Psoas muscle (tissue), 8 donors: ENCODE results near the gene CRYM. TPM values are rescaled to one million over a fixed set of nuclear protein-coding genes. Genes with fewer than 3 reads are reported as not detected.
"Not testable (repeated sequence)": the region's sequence is repeated elsewhere in the genome, so short reads cannot be mapped to it uniquely, and the experiment has no call there.

Experiments
- ATAC-seq, 4 donors: fragments of 200-7000 bp; cut with Tn5 transposase; one replicate each; pipeline ENCODE4 v1.9.1; 2020; ENCODE audit warnings: moderate library complexity in 3 of 4, mild to moderate bottlenecking in 2 of 4
- DNase-seq, 2 donors: peaks; one replicate each; pipeline ENCODE4 v3.0.0-alpha.2; 2020
- H3K27ac ChIP-seq: fragments of 200-600 bp; one replicate; pipeline ENCODE4 v1.8.0; 2022
- H3K27me3 ChIP-seq, 3 donors: fragments of 200-600 bp in 1 of 3; one replicate each; pipeline versions ENCODE4 v1.6.1 to v1.8.0; 2013 to 2022; ENCODE audit warnings: low read length in 2 of 3, mild to moderate bottlenecking in 2 of 3, moderate library complexity in 1 of 3; ENCODE audit not compliant: insufficient read depth in 3 of 3
- H3K36me3 ChIP-seq, 2 donors: fragments of 200-600 bp in 1 of 2; one replicate each; pipeline versions ENCODE4 v1.6.1 to v1.8.0; 2013 to 2022; ENCODE audit warnings: low read depth in 1 of 2, mild to moderate bottlenecking in 1 of 2, moderate library complexity in 1 of 2; ENCODE audit not compliant: insufficient read depth in 1 of 2
- H3K4me1 ChIP-seq: fragments of 200-600 bp; one replicate; pipeline ENCODE4 v1.8.0; 2022
- H3K4me3 ChIP-seq: fragments of 200-600 bp; one replicate; pipeline ENCODE4 v1.8.0; 2022; ENCODE audit warnings: mild to moderate bottlenecking
- H3K9me3 ChIP-seq: fragments of 200-600 bp; one replicate; pipeline ENCODE4 v1.8.0; 2022
- WGBS, 3 donors: extraction: QIAGEN DNeasy Blood & Tissue Kit; methylation state at CpG; one replicate each; pipeline versions ENCODE4 v1.1.6 to v1.1.7; 2013; 5-methylcytosine and 5-hydroxymethylcytosine counted together
- intact Hi-C, 2 donors: fragments of 100-400 bp; cut with DNase I; formaldehyde crosslinking; loops; one replicate each; pipeline versions ENCODE4 v1.11.0 to v1.14.2; 2022
- long read RNA-seq, 2 donors: library from polyadenylated mRNA; unstranded; transcript quantifications; one replicate each; pipeline ENCODE4 v2.0.0, GENCODE V29; 2021
- polyA plus RNA-seq, 3 donors: library from polyadenylated mRNA; stranded (reverse); fragments of 200-250 nt; gene quantifications; one replicate each; pipeline ENCODE4 v1.2.3, GENCODE V29; 2013
- total RNA-seq, 4 donors: library from RNA; stranded (reverse); fragmentation: NEBNext Ultra II Directional in 2 of 4; extraction: Animal tissue kit (Norgen Biotek cat#: 25700) in 2 of 4; gene quantifications; one replicate each; pipeline versions ENCODE4 v1.2.1 to v1.2.4, GENCODE V29; 2021 to 2023
- TF ChIP-seq, protein P1 (sequence below): fragments of 200-600 bp; IDR thresholded peaks from one replicate; pipeline ENCODE4 v1.8.0; 2022; ENCODE audit warnings: antibody characterized with exemption
- donor health status: healthy with polysubstance abuse.
- donor health status: DM: no; HTN: no; CAD: no; lungs with moderate emphysema.
- donor health status: Bipolar disorder and iron deficiency.
- donor health status: healthy.
- donor health status: DM: yes; HTN: yes; CAD: no.
- donor health status: DM: no; HTN: no; CAD: no.
- donor health status: DM: no; HTN: no; CAD: no.
- donor health status: DM: yes; HTN: yes; CAD: no.

Gene CRYM
- 10 to 100 TPM in 1 of 4 donors, 1 to 10 TPM in 2, under 1 TPM in 1; 0.25 to 33.4 (median 3.9) TPM for total RNA-seq
- 1 to 10 TPM in 2 of 3 donors, under 1 TPM in 1; 0.39 to 6.8 (median 1.0) TPM for polyA plus RNA-seq
- long read RNA-seq, donor 1, partial matches to known transcripts: 2 of 2 reads
- long read RNA-seq, donor 1, other reads (novel, unspliced or antisense): 0 of 2 reads
- long read RNA-seq, donor 2: 0 reads

DNA sequence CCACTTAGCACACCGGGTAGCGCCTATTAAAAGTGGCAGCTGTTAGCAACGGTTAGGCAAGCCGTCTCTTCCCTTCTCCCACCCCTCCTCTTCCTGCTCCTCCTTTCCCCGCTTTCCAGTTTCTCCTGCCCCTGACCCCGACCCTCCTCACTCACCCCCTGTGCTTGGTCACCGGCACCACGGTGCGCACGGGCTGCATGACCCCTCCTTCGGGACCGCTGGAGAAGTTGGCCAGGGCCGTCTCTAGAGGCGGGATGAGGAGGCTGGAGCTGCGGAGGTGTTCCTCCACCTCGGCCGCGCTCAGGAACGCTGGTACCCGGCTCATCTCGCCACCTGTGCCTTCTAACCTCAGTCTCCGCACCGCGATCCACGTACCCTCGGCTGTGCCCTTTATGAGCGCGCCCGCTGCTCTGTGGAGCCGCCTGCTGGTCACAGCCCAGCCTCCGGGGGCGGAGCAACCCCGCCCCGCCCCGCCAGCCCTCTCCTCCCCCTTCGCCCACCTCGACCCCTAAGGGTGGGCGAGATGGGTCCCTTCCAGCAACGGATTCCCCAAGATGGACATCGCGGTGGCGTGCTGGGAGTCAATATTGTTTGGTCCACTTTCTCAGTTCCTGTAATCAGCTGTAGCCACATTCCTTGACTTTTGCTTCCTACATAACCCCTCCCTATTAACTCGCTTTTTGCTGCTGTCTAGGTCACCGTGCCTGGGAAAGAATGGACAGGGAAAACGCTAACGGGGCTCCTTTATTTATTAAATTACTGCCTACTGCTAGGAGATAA is at the start of gene CRYM:
TSS of gene CRYM (minus strand) at position 364 of the 780 bp plus-strand sequence. CDS start at position 325, 39 bp downstream.
- TF ChIP-seq, protein P1, sequence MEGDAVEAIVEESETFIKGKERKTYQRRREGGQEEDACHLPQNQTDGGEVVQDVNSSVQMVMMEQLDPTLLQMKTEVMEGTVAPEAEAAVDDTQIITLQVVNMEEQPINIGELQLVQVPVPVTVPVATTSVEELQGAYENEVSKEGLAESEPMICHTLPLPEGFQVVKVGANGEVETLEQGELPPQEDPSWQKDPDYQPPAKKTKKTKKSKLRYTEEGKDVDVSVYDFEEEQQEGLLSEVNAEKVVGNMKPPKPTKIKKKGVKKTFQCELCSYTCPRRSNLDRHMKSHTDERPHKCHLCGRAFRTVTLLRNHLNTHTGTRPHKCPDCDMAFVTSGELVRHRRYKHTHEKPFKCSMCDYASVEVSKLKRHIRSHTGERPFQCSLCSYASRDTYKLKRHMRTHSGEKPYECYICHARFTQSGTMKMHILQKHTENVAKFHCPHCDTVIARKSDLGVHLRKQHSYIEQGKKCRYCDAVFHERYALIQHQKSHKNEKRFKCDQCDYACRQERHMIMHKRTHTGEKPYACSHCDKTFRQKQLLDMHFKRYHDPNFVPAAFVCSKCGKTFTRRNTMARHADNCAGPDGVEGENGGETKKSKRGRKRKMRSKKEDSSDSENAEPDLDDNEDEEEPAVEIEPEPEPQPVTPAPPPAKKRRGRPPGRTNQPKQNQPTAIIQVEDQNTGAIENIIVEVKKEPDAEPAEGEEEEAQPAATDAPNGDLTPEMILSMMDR: peak; percentile 75
- peaks cover 0 to 25% (median 0%) of the 10 kb centered on the region in 3 donors for H3K27me3 ChIP-seq
- H3K27ac ChIP-seq: peak within 1 kb of the TSS; percentile 0
- 0 to 1% (median 1%) methylated on average over 39 to 46 of the region's 46 CpGs for WGBS, 3 donors
- DNase-seq (peak; percentile 50 to 70), ATAC-seq (peak; percentile 88 to 94 (median 94))
- no peaks in the 10 kb centered on the region for H3K36me3 ChIP-seq
- peaks cover 4% of the 10 kb centered on the region for H3K4me1 ChIP-seq
- peak within 1 kb of the TSS; percentile 66 for H3K4me3 ChIP-seq
- intact Hi-C loops: loop anchor here in 1 of 2 donors (5.0 kb wide), 2 partner anchors 91 to 121 kb away; partner anchors contain the start of gene LDAF1
- no peaks in the 10 kb centered on the region for H3K9me3 ChIP-seq

DNA sequence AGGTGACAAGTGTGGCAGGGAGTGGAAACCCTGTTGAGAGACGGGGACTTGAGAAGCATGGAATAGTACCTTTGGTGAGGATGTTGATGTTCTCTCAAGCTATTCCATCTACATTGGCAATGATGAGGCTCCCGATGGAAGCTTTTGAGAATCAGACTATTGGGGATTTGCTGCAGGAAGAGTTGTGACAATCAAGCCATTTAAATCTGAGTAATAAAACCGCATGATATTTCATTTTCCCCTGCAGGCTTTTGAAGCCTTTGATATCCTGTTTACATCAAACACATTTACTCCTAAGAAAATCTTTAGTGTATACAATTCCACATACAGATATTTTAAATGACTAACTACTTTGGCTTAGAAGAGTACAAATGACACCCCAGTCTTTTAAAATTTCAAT is 49.0 kb upstream of the CRYM start:
- no peaks in the 10 kb centered on the region for H3K27me3 ChIP-seq
- H3K4me1 ChIP-seq: no peaks in the 10 kb centered on the region
- no peaks in the 10 kb centered on the region for H3K36me3 ChIP-seq
- no peak for ATAC-seq
- intact Hi-C loops: no loop called here
- H3K9me3 ChIP-seq: no peaks in the 10 kb centered on the region
- no peak overlapping the region for H3K27ac ChIP-seq
- TF ChIP-seq, protein P1: no peak
- no peak overlapping the region for H3K4me3 ChIP-seq
- WGBS, 3 donors: 81 to 93% (median 90%) methylated on average over 3 of the region's 3 CpGs
- no peak for DNase-seq

DNA sequence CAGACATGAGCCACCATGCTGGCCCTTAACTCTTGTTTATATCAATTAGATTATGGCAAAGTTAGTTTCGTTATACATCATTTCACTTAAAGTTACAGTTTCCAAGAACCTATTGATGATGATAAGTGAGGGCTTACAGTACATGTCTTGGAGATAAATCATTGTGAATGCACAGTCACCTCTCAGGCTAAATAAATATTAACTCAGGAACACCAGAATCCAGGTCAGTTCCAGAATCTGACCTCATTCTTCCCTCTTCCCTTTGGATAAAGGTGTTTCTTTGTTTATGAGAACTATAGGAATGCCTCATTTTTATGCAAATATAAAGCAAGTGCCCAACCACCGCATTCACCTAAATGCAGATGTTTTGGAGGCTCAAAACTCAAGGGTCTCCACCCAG is 48.4 kb upstream of the CRYM start:
- 79 to 84% (median 80%) methylated on average over 2 of the region's 2 CpGs for WGBS, 3 donors

DNA sequence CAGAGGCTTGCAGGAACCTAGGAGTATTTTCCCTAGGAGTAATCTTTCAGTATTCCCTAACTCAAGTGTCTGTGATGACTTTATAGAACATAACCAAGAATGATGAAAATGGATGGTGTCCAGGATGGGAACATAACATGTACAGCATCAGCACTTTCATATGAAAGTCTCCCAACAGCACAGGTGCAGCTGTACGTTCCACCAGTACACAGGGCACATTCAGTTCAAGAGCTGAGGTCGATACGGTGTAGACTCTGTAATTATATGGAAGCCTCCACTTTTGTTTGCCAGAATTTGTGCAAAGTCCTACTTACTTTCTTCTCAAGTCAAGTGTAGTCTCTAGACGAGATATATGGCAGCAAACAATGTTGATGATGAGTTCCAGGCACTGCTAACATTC is 46.2 kb upstream of the CRYM start:
- WGBS, 3 donors: 66 to 76% (median 75%) methylated on average over 4 of the region's 4 CpGs
- Histone ChIP-seq H3K27me3 (peaks cover 0 to 4% (median 0%) of the 10 kb centered on the region in 3 donors), H3K27ac (no peak overlapping the region), H3K4me1 (no peaks in the 10 kb centered on the region), H3K4me3 (no peak overlapping the region), H3K9me3 (no peaks in the 10 kb centered on the region), H3K36me3 (no peaks in the 10 kb centered on the region)
- TF ChIP-seq, protein P1: no peak
- ATAC-seq (no peak), DNase-seq (no peak)
- intact Hi-C loops: no loop called here

More for the DNA sequence above, 48.4 kb upstream of the CRYM start:
- TF ChIP-seq, protein P1: no peak
- DNase-seq: no peak
- H3K36me3 ChIP-seq: no peaks in the 10 kb centered on the region
- ATAC-seq: no peak
- H3K9me3 ChIP-seq: no peaks in the 10 kb centered on the region
- H3K27me3 ChIP-seq: no peaks in the 10 kb centered on the region
- no peak overlapping the region for H3K4me3 ChIP-seq
- no peak overlapping the region for H3K27ac ChIP-seq
- no peaks in the 10 kb centered on the region for H3K4me1 ChIP-seq
- intact Hi-C loops: no loop called here

DNA sequence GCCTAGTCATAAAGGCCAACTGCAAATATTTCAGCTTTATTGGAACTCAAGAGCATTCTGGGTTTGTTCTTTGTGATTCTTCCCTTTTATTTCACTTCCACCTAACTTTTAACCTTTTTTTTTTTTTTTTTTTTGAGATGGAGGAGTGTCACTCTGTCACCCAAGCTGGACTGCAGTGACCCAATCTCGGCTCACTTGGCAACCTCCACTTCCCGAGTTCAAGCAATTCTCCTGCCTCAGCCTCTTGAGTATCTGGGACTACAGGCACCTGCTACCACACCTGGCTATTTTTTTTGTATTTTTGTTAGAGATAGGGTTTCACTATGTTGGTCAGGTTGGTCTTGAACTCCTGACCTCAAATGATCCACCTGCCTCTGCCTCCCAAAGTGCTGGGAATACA is 44.2 kb upstream of the CRYM start:
- WGBS, 3 donors: 66 to 74% (median 68%) methylated on average over 2 of the region's 2 CpGs
- H3K27me3 ChIP-seq, H3K36me3 ChIP-seq, H3K4me1 ChIP-seq, H3K27ac ChIP-seq, H3K9me3 ChIP-seq, DNase-seq, ATAC-seq, H3K4me3 ChIP-seq, intact Hi-C loops: not testable (repeated sequence)
